ENCODE results near the gene KHK.
"Not testable (repeated sequence)": the region's sequence is repeated elsewhere in the genome, so short reads cannot be mapped to it uniquely, and the experiment has no call there.

KHK gene

DNA sequence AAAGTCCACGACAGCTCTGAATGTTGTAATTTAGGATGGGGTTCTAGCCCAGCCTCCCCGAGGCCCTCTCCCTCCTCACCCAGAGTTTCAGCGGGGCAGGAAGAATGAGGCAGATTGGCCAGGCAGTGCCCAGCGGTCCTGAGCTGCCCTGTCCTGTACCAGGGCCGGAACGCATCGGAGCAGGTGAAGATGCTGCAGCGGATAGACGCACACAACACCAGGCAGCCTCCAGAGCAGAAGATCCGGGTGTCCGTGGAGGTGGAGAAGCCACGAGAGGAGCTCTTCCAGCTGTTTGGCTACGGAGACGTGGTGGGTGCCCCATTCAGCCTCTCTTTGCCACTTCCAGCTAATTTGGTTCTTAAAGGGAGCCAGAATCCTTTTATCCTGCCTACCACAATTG, 10.8 kb downstream of the KHK start:
- no peak for DNase-seq (ENCODE audit: low read depth)

GRCh38 chr2:27099334-27099955, 12.9 kb downstream of the KHK start:
- DNase-seq (ENCODE audit: low read depth): no peak

DNA sequence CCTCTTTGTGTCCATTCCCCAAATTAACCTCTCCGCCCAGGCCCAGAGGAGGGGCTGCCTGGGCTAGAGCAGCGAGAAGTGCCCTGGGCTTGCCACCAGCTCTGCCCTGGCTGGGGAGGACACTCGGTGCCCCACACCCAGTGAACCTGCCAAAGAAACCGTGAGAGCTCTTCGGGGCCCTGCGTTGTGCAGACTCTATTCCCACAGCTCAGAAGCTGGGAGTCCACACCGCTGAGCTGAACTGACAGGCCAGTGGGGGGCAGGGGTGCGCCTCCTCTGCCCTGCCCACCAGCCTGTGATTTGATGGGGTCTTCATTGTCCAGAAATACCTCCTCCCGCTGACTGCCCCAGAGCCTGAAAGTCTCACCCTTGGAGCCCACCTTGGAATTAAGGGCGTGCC, 13.5 kb downstream of the KHK start:
- no peak for DNase-seq (ENCODE audit: low read depth)

DNA sequence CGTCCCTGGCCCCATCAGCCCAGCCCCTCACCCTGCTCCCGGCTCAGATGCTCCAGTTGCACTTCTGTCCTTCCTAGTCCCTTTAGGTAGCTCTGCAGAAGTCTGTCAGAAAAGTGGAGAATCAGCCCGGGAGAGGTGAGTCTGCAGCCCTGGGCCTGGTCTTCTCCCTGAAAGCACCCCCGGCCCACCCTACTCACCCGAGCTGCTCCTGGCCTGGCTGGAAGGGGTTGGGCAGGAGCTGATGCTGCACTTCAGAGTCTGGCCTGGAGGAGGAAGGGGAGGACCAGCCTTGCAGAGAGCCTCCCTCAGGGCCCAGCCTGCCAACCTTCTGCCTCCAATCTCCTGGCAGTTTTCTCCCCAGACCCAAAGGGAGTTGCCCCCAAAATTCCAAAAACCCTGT, 15.8 kb downstream of the KHK start:
- DNase-seq (ENCODE audit: low read depth): no peak

GRCh38 chr2:27105981-27106380, 19.4 kb downstream of the KHK start:
- DNase-seq (ENCODE audit: low read depth): no peak

GRCh38 chr2:27108221-27108620, 21.6 kb downstream of the KHK start:
- no peak for DNase-seq (ENCODE audit: low read depth)

GRCh38 chr2:27109083-27109482, 22.5 kb downstream of the KHK start:
- no peak for DNase-seq (ENCODE audit: low read depth)

- DNase-seq (ENCODE audit: low read depth): not testable (repeated sequence)
Measured at GRCh38 chr2:27110603-27111352, 24.2 kb downstream of the KHK start.

GRCh38 chr2:27111392-27112078, 25.0 kb downstream of the KHK start:
- DNase-seq (ENCODE audit: low read depth): not testable (repeated sequence)

GRCh38 chr2:27115519-27115918, 28.9 kb downstream of the KHK start:
- no peak for DNase-seq (ENCODE audit: low read depth)

GRCh38 chr2:27117995-27118524, 31.5 kb downstream of the KHK start:
- no peak for DNase-seq (ENCODE audit: low read depth)

DNA sequence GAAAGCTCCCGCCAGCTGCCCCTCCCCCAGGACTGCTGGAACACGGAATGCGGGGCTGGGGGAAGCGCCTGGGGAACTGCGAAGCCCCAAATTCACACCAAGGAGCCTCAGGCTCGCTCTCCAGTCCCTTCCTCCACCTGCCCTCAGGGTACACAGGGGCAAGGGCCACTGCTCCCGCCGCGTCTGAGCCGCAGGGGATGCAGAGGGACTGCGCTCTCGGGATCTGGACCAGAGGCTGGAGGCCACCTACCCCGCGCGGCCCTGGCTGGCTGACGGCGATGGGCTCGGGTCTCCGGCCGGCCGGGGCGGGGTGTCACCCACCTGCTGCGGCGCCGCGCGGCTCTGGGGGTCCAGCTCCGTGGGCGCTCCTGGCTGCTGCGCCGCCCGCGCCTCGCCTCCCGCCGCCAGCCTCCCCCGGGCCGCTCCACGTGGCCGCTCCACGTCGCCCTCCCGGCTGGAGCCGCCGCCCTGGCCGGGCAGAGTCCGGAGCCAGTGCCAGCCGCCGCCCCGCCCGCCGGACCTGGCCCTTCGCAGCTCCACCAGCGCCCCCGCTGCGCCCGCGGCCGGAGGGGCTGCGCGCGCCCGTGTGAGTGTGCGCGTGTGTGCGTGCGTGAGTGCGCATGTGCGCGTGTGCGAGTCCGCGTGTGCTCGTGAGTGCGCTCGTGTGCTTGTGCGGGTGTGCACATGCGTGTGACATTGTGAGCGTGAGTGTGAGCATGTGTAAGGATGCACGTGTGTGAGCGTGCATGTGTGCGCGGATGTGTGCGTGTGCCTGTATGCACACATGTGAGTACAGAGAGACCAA, 32.2 kb downstream of the KHK start, which contains the start of gene CGREF1:
TSS of gene CGREF1 (minus strand) at position 604 of the 805 bp plus-strand sequence. CDS start 14,762 bp downstream, outside the sequence.
- DNase-seq (ENCODE audit: low read depth): no peak

DNA sequence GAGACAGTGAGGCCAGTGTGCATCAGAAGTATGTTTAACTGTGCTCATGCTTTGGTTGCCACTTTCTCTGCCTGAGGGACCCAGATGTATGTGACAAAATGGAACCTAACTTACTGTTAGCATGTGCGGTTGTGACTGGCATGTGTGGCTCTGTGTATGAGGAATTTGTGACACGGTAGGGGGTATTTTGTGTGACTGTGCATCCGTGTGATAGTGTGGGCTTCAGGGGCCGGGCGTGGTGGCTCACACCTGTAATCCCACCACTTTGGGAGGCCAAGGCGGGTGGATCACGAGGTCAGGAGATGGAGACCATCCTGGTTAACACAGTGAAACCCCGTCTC, 32.7 kb downstream of the KHK start:
- DNase-seq (ENCODE audit: low read depth): not testable (repeated sequence)

- DNase-seq (ENCODE audit: low read depth): no peak
Measured at GRCh38 chr2:27121906-27122305, 35.3 kb downstream of the KHK start.

GRCh38 chr2:27122791-27123190, 36.2 kb downstream of the KHK start:
- no peak for DNase-seq (ENCODE audit: low read depth)

GRCh38 chr2:27123302-27124150, 37.0 kb downstream of the KHK start, which contains the start of gene ABHD1:
TSS of gene ABHD1 (plus strand) at chr2:27123815. CDS start at chr2:27123949, 134 bp downstream.
- peak; percentile 46 for DNase-seq (ENCODE audit: low read depth)

GRCh38 chr2:27125104-27125503, 38.5 kb downstream of the KHK start:
- no peak for DNase-seq (ENCODE audit: low read depth)

GRCh38 chr2:27126252-27126710, 39.7 kb downstream of the KHK start:
- no peak for DNase-seq (ENCODE audit: low read depth)

GRCh38 chr2:27127883-27128667, 41.5 kb downstream of the KHK start:
- no peak for DNase-seq (ENCODE audit: low read depth)
